ENCODE measurements around the gene MTHFSD.

- no peak for TF ChIP-seq CTCF (IDR thresholded peaks at IDR 0.05)
- TF ChIP-seq ZFX (IDR thresholded peaks at IDR 0.05; ENCODE audit: borderline replicate concordance) = no peak
Observed at GRCh38 chr16:86567701-86568581, 12.9 kb upstream of the MTHFSD start.

Measured in 22Rv1 (cell line).